Fibroblast of lung (primary cell): ENCODE measurements around the gene TRA2B. TPM values are rescaled to one million over a fixed set of nuclear protein-coding genes. Genes with fewer than 3 reads are reported as not detected.

Experiments
- DNase-seq, 2 donors: peaks; one replicate each; pipeline versions ENCODE4 v3.0.0 to v3.0.0-alpha.2; 2010; ENCODE audit warnings: low read depth in 2 of 2
- H2AFZ ChIP-seq: 2 replicates; pipeline ENCODE4 v1.5.1; 2012; ENCODE audit warnings: low read length, control low read depth, inconsistent platforms
- H3K27ac ChIP-seq: 2 replicates; pipeline ENCODE4 v1.5.1; 2011; ENCODE audit warnings: low read length, control low read depth; ENCODE audit not compliant: insufficient read depth
- H3K27me3 ChIP-seq: 2 replicates; pipeline ENCODE4 v1.5.1; 2011; ENCODE audit warnings: mild to moderate bottlenecking, low read length; ENCODE audit not compliant: control insufficient read depth, insufficient read depth
- H3K36me3 ChIP-seq: 2 replicates; pipeline ENCODE4 v1.5.1; 2011; ENCODE audit warnings: low read length; ENCODE audit not compliant: control insufficient read depth, insufficient read depth
- H3K4me1 ChIP-seq: 2 replicates; pipeline ENCODE4 v1.5.1; 2011; ENCODE audit warnings: low read length; ENCODE audit not compliant: control insufficient read depth, insufficient read depth; ENCODE audit errors: extremely low read depth
- H3K4me2 ChIP-seq: 2 replicates; pipeline ENCODE4 v1.5.1; 2011; ENCODE audit warnings: low read length, control low read depth; ENCODE audit not compliant: insufficient read depth; ENCODE audit errors: extremely low read depth
- H3K4me3 ChIP-seq, 4 experiments: fragments of 200-600 bp in 1 of 4; sonication (generic) in 1 of 4; replicated peaks in 1 of 4; 2 replicates each; pipeline ENCODE4 v1.5.1; 2011 to 2016; ENCODE audit warnings: low read length in 4 of 4, low read depth in 3 of 4, mild to moderate bottlenecking in 3 of 4, control low read depth in 2 of 4, inconsistent platforms in 1 of 4, mixed read lengths in 1 of 4; ENCODE audit not compliant: insufficient read depth in 1 of 4; ENCODE audit errors: control extremely low read depth in 1 of 4
- H3K79me2 ChIP-seq: 2 replicates; pipeline ENCODE4 v1.5.1; 2012; ENCODE audit warnings: mild to moderate bottlenecking, low read length, inconsistent platforms; ENCODE audit not compliant: control insufficient read depth, insufficient read depth
- H3K9ac ChIP-seq: 2 replicates; pipeline ENCODE4 v1.5.1; 2011; ENCODE audit warnings: mild to moderate bottlenecking, low read length, control low read depth; ENCODE audit not compliant: insufficient read depth
- H3K9me3 ChIP-seq: 2 replicates; pipeline ENCODE4 v1.5.1; 2012; ENCODE audit warnings: low read depth, low read length; ENCODE audit not compliant: control insufficient read depth, insufficient read depth
- H4K20me1 ChIP-seq: 2 replicates; pipeline ENCODE4 v1.5.1; 2011; ENCODE audit warnings: low read length; ENCODE audit not compliant: control insufficient read depth, insufficient read depth; ENCODE audit errors: extremely low read depth
- CTCF ChIP-seq, 2 donors: IDR thresholded peaks in 1 of 2; conservative IDR thresholded peaks in 1 of 2; 1 replicate in 1 of 2; 2 replicates in 1 of 2; pipeline ENCODE4 v1.5.1; 2011 to 2012; ENCODE audit warnings: low read length in 2 of 2, control low read depth in 1 of 2, inconsistent platforms in 1 of 2, low read depth in 1 of 2, mild to moderate bottlenecking in 1 of 2
- EZH2 ChIP-seq: IDR thresholded peaks from 2 replicates; pipeline ENCODE4 v1.5.1; 2012; ENCODE audit warnings: low read length, control low read depth, mild to moderate bottlenecking; ENCODE audit errors: missing control alignments
- polyA plus RNA-seq, 2 donors: library from polyadenylated mRNA; depleted of rRNA in 1 of 2; stranded (reverse) in 1 of 2; unstranded in 1 of 2; fragments of >200 nt; gene quantifications; 2 replicates each; pipeline ENCODE4 v1.2.1, GENCODE V29; 2011 to 2012; ENCODE audit warnings: missing spikeins in 1 of 2
- total RNA-seq: library from RNA; depleted of rRNA; stranded (reverse); fragments of >200 nt; gene quantifications from 2 replicates; pipeline ENCODE4 v1.2.1, GENCODE V29; 2014

The TRA2B gene
- total and polyA plus RNA-seq, 2 donors (not counting 1 experiment from before 2014, with no cell fraction given) = 117 to 140 TPM

- Histone ChIP-seq H3K36me3 (no peaks in the 10 kb centered on the region), H3K9ac (no peak overlapping the region), H3K79me2 (no peaks in the 10 kb centered on the region), H3K4me2 (no peak overlapping the region), H3K27ac (no peak overlapping the region), H3K4me3 (no peak overlapping the region), H2AFZ (no peak overlapping the region), H3K27me3 (peaks cover 3% of the 10 kb centered on the region), H4K20me1 (no peaks in the 10 kb centered on the region), H3K4me1 (no peaks in the 10 kb centered on the region), H3K9me3 (no peaks in the 10 kb centered on the region)
- TF ChIP-seq EZH2 (no peak), CTCF (conservative IDR thresholded peaks at IDR 0.05 in 1 of 2, IDR thresholded peaks at IDR 0.05 in 1 of 2; ENCODE audit: low read depth in 1 of 2, low read length in 2 of 2) (no peak)
- DNase-seq = no peak
Measured at GRCh38 chr3:185950728-185951127, 12.9 kb upstream of the TRA2B start.

DNA sequence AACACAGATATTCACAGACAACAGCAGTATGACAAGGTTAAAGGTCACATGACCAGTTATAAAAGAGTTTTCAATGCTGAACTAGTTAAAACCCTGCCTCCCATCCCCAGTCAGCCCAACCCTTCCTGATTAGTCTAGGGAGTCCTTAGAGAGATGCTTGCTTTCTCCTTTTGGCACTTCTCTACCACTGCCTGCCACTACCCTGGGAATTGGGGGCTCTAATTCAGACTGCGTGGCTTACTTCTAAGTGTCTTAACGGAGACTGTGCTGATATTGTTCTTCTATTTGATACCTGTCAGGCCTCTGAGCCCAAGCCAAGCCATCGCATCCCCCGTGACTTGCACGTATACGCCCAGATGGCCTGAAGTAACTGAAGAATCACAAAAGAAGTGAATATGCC, 11.7 kb upstream of the TRA2B start:
- Histone ChIP-seq H3K4me1 (no peaks in the 10 kb centered on the region), H3K79me2 (no peaks in the 10 kb centered on the region), H3K4me2 (no peak overlapping the region), H3K36me3 (no peaks in the 10 kb centered on the region), H4K20me1 (no peaks in the 10 kb centered on the region), H2AFZ (no peak overlapping the region), H3K9ac (no peak overlapping the region), H3K9me3 (no peaks in the 10 kb centered on the region), H3K4me3 (no peak overlapping the region), H3K27me3 (peaks cover 3% of the 10 kb centered on the region), H3K27ac (no peak overlapping the region)
- TF ChIP-seq CTCF (conservative IDR thresholded peaks at IDR 0.05 in 1 of 2, IDR thresholded peaks at IDR 0.05 in 1 of 2; ENCODE audit: low read depth in 1 of 2, low read length in 2 of 2) = no peak
- TF ChIP-seq EZH2 = no peak
- DNase-seq = no peak

DNA sequence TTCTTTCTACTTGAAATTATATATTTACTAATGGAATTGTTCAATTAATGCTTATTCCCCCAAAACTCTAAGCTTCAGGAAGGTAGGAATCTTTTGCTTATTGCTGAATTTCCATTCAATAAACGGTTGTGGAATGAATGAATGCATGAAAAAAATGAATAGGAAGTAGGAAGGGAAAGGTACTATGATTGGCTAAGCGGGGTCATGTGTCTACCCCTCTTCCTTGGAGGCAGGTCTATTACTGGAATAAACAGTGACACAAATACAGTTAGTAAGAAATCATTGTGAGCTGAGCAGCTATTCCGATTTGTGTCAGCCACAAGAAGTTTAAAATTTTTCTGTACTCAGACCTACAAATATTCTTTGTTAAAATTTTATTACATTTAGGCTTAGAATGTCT, 10.5 kb upstream of the TRA2B start:
- H4K20me1 ChIP-seq = no peaks in the 10 kb centered on the region
- no peaks in the 10 kb centered on the region for H3K79me2 ChIP-seq
- no peaks in the 10 kb centered on the region for H3K4me1 ChIP-seq
- no peak overlapping the region for H2AFZ ChIP-seq
- no peaks in the 10 kb centered on the region for H3K9me3 ChIP-seq
- H3K27ac ChIP-seq = no peak overlapping the region
- no peak overlapping the region for H3K9ac ChIP-seq
- peaks cover 3% of the 10 kb centered on the region for H3K27me3 ChIP-seq
- H3K36me3 ChIP-seq = no peaks in the 10 kb centered on the region
- no peak overlapping the region for H3K4me3 ChIP-seq
- DNase-seq = no peak
- no peak overlapping the region for H3K4me2 ChIP-seq
- no peak for TF ChIP-seq CTCF (conservative IDR thresholded peaks at IDR 0.05 in 1 of 2, IDR thresholded peaks at IDR 0.05 in 1 of 2; ENCODE audit: low read depth in 1 of 2, low read length in 2 of 2)
- no peak for TF ChIP-seq EZH2
